VCaP (cell line): ENCODE results near the gene PRDX5.

Source experiments
- H3K27ac ChIP-seq: fragments of 450-650 bp; 2 replicates; pipeline ENCODE4 v1.5.1; 2017
- CTCF ChIP-seq: fragments of 450-650 bp; conservative IDR thresholded peaks from 2 replicates; pipeline ENCODE4 v1.5.1; 2017; ENCODE audit warnings: mild to moderate bottlenecking, moderate library complexity

Gene PRDX5

GRCh38 chr11:64297699-64298358 is 20.1 kb upstream of the PRDX5 start:
- no peak overlapping the region for H3K27ac ChIP-seq
- no peak for TF ChIP-seq CTCF

- H3K27ac ChIP-seq: peak overlapping the region; percentile 73
- TF ChIP-seq CTCF: peak; percentile 38
Observed at GRCh38 chr11:64298966-64299846, 18.7 kb upstream of the PRDX5 start.

- TF ChIP-seq CTCF: no peak
- H3K27ac ChIP-seq: peak within 1 kb of the TSS; percentile 73
Observed at GRCh38 chr11:64299847-64300648, 17.9 kb upstream of the PRDX5 start, which contains the start of gene CATSPERZ. Gene CATSPERZ, plus strand, starts transcription at chr11:64300358. Its CDS starts 53 bp downstream, at chr11:64300411.

GRCh38 chr11:64303109-64304031 is 14.6 kb upstream of the PRDX5 start:
- TF ChIP-seq CTCF: no peak
- H3K27ac ChIP-seq: peak overlapping the region; percentile 95

- H3K27ac ChIP-seq: peak overlapping the region; percentile 95
- no peak for TF ChIP-seq CTCF
Observed at GRCh38 chr11:64304032-64304315, 13.9 kb upstream of the PRDX5 start.

GRCh38 chr11:64304316-64305072 is 13.4 kb upstream of the PRDX5 start:
- peak; percentile 100 for TF ChIP-seq CTCF
- H3K27ac ChIP-seq: peak overlapping the region; percentile 95
